ENCODE measurements around the gene SNAPC4.

GRCh38 chr9:136381311-136381710 lies 18.7 kb downstream of the SNAPC4 start:
- no peak for TF ChIP-seq EZH2 (IDR thresholded peaks at IDR 0.05; ENCODE audit: low read length, missing control alignments)
- TF ChIP-seq CTCF (conservative IDR thresholded peaks at IDR 0.05 in 1 of 2, IDR thresholded peaks at IDR 0.05 in 1 of 2; ENCODE audit: low read depth in 1 of 2, low read length in 2 of 2), result no peak
